NCI-H2196 (cell line): ENCODE data around the gene ZNF688.

Source experiments
- DNase-seq: peaks from one replicate; lab custom pipeline; 2025; ENCODE audit not compliant: unreplicated experiment; lab: John Stamatoyannopoulos, UW

The ZNF688 gene

DNA sequence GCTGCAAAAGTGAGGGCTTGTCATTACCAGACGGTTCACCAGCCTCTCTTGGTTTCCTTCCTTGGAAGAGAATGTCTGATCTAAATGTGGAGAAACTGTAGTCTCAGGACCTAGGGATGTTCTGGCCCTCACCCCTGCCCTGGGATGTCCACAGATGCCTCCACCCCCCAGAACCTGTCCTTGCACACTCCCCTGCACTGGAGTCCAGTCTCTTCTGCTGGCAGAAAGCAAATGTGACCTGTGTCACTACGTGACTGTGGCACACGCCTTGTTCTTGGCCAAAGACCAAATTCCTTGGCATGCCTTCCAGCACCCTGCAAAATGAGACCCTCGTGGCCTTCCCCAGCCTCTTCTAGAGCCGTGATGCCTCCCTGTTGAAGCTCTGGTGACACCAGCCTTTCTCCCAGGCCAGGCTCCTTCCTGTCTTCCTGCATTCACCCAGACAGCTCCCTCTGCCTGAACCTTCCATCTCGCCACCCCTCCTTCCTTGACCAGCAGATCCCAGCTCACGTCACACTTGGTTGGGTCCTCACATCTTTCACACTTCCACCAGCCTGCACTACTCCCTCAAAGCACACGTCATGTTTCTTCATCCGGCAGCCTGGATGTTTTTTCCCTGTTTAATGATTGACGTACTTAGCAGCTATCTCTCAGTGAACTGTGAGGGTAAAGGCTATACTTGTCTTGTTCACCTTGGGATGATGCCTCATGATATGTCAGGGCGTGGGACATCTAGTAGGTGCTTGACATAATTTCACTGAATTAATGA lies 49.5 kb downstream of the ZNF688 start:
- DNase-seq = no peak

DNA sequence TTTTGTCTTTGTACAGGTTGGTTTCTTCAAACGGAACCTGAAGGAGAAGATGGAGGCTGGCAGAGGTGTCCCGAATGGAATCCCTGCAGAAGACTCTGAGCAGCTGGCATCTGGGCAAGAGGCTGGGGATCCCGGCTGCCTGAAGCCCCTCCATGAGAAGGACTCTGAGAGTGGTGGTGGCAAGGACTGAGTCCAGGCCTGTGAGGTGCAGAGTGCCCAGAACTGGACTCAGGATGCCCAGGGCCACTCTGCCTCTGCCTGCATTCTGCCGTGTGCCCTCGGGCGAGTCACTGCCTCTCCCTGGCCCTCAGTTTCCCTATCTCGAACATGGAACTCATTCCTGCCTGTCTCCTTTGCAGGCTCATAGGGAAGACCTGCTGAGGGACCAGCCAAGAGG lies 50.0 kb downstream of the ZNF688 start:
- DNase-seq = no peak
